GM10266 (cell line): Measurements from ENCODE around the gene GNPDA2.

Experiments
- DNase-seq: peaks from one replicate; pipeline ENCODE4 v3.0.0; 2012; ENCODE audit errors: extremely low spot score
- CTCF ChIP-seq: IDR thresholded peaks from 2 replicates; pipeline ENCODE4 v1.5.1; 2012; ENCODE audit warnings: mild to moderate bottlenecking, low read depth; ENCODE audit not compliant: control insufficient read depth, insufficient read depth; ENCODE audit errors: missing control alignments

The GNPDA2 gene

GRCh38 chr4:44726038-44726871 is at the start of gene GNPDA2:
Gene GNPDA2, minus strand, starts transcription at chr4:44726556. Its CDS starts 4,349 bp downstream, at chr4:44722207.
- peak; percentile 31 for TF ChIP-seq CTCF
- peak; percentile 82 for DNase-seq

- no peak for DNase-seq
- no peak for TF ChIP-seq CTCF
These were observed 46.0 kb upstream of the GNPDA2 start for GRCh38 chr4:44772340-44772739.

GRCh38 chr4:44771789-44772188 is 45.4 kb upstream of the GNPDA2 start:
- TF ChIP-seq CTCF = no peak
- DNase-seq = no peak

- TF ChIP-seq CTCF = no peak
- DNase-seq = no peak
These were observed 40.1 kb upstream of the GNPDA2 start for GRCh38 chr4:44766453-44766852.

- no peak for TF ChIP-seq CTCF
- DNase-seq = no peak
These were observed 38.8 kb upstream of the GNPDA2 start for GRCh38 chr4:44765116-44765515.

- no peak for DNase-seq
- no peak for TF ChIP-seq CTCF
These were observed 35.0 kb upstream of the GNPDA2 start for GRCh38 chr4:44761306-44761705.

GRCh38 chr4:44760142-44760898 is 34.0 kb upstream of the GNPDA2 start:
- TF ChIP-seq CTCF = peak; percentile 27
- DNase-seq = peak; percentile 8
